Measurements from ENCODE around the gene ZG16. TPM values are rescaled to one million over a fixed set of nuclear protein-coding genes. Genes with fewer than 3 reads are reported as not detected.
"Not testable (repeated sequence)": the region's sequence is repeated elsewhere in the genome, so short reads cannot be mapped to it uniquely, and the experiment has no call there.

The ZG16 gene
- total RNA-seq, 4 donors from 2014 or later: not detected

DNA sequence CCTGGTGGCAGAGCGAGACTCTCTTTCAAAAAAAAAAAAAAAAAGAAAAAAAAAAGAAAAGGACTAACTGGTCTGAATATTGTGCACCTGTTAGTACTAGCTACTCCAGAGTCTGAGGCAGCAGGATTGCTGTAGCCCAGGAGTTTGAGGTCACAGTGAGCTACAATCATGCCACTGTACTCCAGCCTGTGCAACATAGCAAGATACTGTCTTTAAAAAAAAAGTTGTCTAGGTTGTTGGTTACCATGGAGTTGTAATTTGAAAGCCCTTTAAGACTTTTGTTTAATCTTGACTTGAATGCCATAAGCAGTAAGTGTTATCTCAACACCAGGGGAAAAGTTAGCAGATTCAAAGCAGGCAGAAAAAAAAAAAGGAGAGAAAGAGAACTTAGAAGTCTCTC, 21.4 kb upstream of the ZG16 start:
- DNase-seq (ENCODE audit: low spot score in 2 of 2): no peak
- 72 to 82% methylated on average over 1 of the region's 1 CpG for WGBS, 2 donors
- H3K27ac ChIP-seq: no peak overlapping the region
- no peaks in the 10 kb centered on the region for H3K4me1 ChIP-seq
- H3K27me3 ChIP-seq: no peaks in the 10 kb centered on the region
- H3K4me3 ChIP-seq: no peak overlapping the region
- H3K36me3 ChIP-seq: no peaks in the 10 kb centered on the region
- no peaks in the 10 kb centered on the region for H3K9me3 ChIP-seq
- TF ChIP-seq POLR2A (IDR thresholded peaks at IDR 0.05) (no peak), EP300 (IDR thresholded peaks at IDR 0.05) (no peak)
- TF ChIP-seq, protein P1, sequence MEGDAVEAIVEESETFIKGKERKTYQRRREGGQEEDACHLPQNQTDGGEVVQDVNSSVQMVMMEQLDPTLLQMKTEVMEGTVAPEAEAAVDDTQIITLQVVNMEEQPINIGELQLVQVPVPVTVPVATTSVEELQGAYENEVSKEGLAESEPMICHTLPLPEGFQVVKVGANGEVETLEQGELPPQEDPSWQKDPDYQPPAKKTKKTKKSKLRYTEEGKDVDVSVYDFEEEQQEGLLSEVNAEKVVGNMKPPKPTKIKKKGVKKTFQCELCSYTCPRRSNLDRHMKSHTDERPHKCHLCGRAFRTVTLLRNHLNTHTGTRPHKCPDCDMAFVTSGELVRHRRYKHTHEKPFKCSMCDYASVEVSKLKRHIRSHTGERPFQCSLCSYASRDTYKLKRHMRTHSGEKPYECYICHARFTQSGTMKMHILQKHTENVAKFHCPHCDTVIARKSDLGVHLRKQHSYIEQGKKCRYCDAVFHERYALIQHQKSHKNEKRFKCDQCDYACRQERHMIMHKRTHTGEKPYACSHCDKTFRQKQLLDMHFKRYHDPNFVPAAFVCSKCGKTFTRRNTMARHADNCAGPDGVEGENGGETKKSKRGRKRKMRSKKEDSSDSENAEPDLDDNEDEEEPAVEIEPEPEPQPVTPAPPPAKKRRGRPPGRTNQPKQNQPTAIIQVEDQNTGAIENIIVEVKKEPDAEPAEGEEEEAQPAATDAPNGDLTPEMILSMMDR (IDR thresholded peaks at IDR 0.05): no peak

DNA sequence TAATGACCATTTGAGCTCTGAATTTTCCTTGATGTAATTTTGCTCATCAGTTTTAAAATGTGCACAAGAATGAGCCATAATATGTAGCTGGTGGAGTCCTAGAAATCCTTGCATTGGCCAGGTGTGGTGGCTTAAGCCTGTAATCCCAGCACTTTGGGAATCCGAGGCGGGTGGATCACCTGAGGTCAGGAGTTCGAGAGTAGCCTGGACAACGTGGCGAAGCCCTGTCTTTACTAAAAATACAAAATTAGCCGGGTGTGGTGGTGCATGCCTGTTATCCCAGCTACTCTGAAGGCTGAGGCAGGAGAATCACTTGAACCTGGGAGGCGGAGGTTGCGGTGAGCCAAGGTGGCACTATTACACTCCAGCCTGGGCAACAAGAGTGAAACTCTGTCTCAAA, 21.0 kb upstream of the ZG16 start:
- not testable (repeated sequence) for H3K27ac ChIP-seq; H3K9me3 ChIP-seq; H3K36me3 ChIP-seq; H3K4me3 ChIP-seq; DNase-seq (ENCODE audit: low spot score in 2 of 2); H3K4me1 ChIP-seq; H3K27me3 ChIP-seq
- WGBS, 2 donors: 77 to 84% methylated on average over 8 of the region's 8 CpGs

DNA sequence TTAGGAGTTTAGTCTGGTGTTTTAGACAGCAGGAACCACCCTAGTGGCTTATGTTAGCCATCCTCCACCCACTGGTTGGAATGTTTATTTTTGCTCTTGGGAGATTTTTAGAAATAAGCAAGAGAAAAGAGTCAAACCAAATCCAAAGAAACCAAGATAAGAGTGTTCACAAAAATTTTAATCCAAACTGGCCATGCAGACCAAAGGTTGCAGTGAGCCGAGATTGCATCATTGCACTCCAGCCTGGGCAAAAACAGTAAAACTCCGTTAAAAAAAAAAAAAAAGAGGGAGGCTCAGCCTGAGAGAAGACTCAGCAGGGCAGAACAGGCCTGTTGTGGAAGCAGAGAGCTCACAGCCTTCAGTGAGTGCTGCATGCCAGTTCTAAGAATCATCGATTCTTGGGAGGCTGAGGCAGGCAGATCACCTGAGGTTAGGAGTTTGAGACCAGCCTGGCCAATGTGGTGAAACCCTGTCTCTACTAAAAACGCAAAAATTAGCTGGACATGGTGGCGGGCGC, 20.0 kb upstream of the ZG16 start:
- TF ChIP-seq EP300 (IDR thresholded peaks at IDR 0.05): no peak
- TF ChIP-seq POLR2A (IDR thresholded peaks at IDR 0.05): no peak
- TF ChIP-seq, protein P1 (IDR thresholded peaks at IDR 0.05): no peak
- no peak for DNase-seq (ENCODE audit: low spot score in 2 of 2)
- H3K27ac ChIP-seq: no peak overlapping the region
- H3K4me1 ChIP-seq: no peaks in the 10 kb centered on the region
- H3K36me3 ChIP-seq: no peaks in the 10 kb centered on the region
- no peaks in the 10 kb centered on the region for H3K9me3 ChIP-seq
- no peak overlapping the region for H3K4me3 ChIP-seq
- 61 to 68% methylated on average over 6 of the region's 6 CpGs for WGBS, 2 donors
- no peaks in the 10 kb centered on the region for H3K27me3 ChIP-seq

DNA sequence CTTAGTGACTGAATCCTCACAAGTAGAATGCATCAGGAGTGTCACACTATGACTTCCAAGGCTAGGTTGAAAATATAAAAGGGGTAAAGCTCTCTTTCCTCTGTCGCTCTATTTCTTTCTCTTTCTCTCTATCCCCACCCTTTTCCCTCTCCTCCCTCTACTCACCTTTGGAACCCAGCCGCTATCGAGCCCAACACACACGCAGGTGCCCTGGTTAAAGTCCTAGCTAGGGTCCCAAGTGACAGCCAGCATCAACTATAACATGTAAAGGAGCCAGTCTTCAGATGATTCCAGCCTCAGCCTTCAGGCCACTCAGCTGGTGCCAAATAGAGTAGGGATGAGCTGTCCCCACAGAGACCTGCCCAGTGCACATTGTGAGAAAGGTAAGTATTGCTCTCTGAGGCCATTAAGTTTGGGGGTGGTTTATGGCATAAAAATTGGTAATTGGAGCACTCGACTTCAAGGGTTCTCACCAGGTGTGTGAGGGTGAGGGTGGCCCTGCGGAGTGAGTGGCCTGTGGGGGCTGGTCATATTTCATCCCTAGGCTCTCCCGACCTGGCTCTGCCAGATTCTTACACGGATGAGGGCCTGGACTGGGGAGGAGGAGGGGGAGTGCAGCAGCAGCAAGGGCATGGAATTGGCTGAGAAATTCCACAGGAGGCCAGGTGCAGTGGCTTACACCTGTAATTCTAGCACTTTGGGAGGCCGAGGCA, 17.3 kb upstream of the ZG16 start:
- no peaks in the 10 kb centered on the region for H3K9me3 ChIP-seq
- TF ChIP-seq, protein P1 (IDR thresholded peaks at IDR 0.05): no peak
- TF ChIP-seq POLR2A (IDR thresholded peaks at IDR 0.05): no peak
- TF ChIP-seq EP300 (IDR thresholded peaks at IDR 0.05): no peak
- H3K36me3 ChIP-seq: no peaks in the 10 kb centered on the region
- H3K27me3 ChIP-seq: no peaks in the 10 kb centered on the region
- WGBS, 2 donors: 69 to 74% methylated on average over 9 of the region's 9 CpGs
- H3K4me3 ChIP-seq: no peak overlapping the region
- H3K4me1 ChIP-seq: no peaks in the 10 kb centered on the region
- DNase-seq (ENCODE audit: low spot score in 2 of 2): no peak
- no peak overlapping the region for H3K27ac ChIP-seq

DNA sequence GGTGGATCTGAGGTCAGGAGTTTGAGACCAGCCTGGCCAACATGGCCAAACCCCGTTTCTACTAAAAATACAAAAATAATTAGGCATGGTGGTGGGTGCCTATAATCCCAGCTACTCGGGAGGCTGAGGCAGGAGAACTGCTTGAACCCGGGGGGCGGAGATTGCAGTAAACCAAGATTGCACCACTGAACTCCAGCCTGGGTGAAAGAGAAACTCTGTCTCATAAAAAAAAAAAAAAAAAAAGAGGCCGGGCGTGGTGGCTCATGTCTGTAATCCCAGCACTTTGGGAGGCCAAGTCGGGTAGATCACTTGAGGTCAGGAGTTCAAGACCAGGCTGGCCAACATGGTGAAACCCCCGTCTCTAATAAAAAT, 16.8 kb upstream of the ZG16 start:
- H3K27ac ChIP-seq; H3K36me3 ChIP-seq; DNase-seq (ENCODE audit: low spot score in 2 of 2); H3K27me3 ChIP-seq; H3K9me3 ChIP-seq; H3K4me1 ChIP-seq; H3K4me3 ChIP-seq: not testable (repeated sequence)
- 70 to 74% methylated on average over 8 of the region's 8 CpGs for WGBS, 2 donors

DNA sequence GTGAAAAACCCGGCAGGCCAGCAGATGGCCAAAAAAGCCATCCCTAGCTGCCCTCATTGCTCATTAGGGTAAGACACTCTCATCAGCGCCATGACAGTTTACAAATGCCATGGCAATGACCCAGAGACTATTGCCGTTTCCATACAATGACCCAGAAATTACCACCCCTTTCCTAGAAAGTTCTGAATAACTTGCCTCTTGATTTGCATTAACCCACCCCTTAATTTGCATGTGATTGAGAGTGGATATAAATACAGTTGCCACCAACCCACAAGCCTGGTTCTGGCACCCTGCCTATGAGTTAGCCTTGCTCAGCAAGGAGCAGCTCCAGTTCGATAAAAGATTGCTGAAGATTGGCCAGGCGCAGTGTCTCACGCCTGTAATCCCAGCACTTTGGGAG, 16.2 kb upstream of the ZG16 start:
- Histone ChIP-seq H3K4me3 (no peak overlapping the region), H3K27ac (no peak overlapping the region), H3K9me3 (no peaks in the 10 kb centered on the region), H3K27me3 (no peaks in the 10 kb centered on the region), H3K4me1 (no peaks in the 10 kb centered on the region), H3K36me3 (no peaks in the 10 kb centered on the region)
- no peak for DNase-seq (ENCODE audit: low spot score in 2 of 2)
- WGBS, 2 donors: 68 to 79% methylated on average over 6 of the region's 6 CpGs
- TF ChIP-seq, protein P1 (IDR thresholded peaks at IDR 0.05): no peak
- no peak for TF ChIP-seq EP300 (IDR thresholded peaks at IDR 0.05)
- no peak for TF ChIP-seq POLR2A (IDR thresholded peaks at IDR 0.05)
